Left renal pelvis (tissue), 4 donors: Measurements from ENCODE around the gene EFCAB8. TPM values are rescaled to one million over a fixed set of nuclear protein-coding genes. Genes with fewer than 3 reads are reported as not detected.

Source experiments
- polyA plus RNA-seq, 4 donors: library from polyadenylated mRNA; unstranded; fragments of 120-200 nt; gene quantifications; one replicate each; pipeline ENCODE4 v1.2.1, GENCODE V29; 2013; ENCODE audit not compliant: insufficient read length in 4 of 4

Gene EFCAB8
- polyA plus RNA-seq, 4 donors, result 0.20 to 0.29 (median 0.20) TPM; not detected in 1

Other genes with a start within 250 kb of the EFCAB8 start
- under 1 TPM; 0.11 to 0.50 (median 0.39) TPM for gene C20orf203, start 185.0 kb upstream of the EFCAB8 start, polyA plus RNA-seq
- 10 to 100 TPM; 46.3 to 75.1 (median 71.8) TPM for gene COMMD7, start 115.5 kb upstream of the EFCAB8 start, polyA plus RNA-seq
- gene DNMT3B, start 96.5 kb upstream of the EFCAB8 start, polyA plus RNA-seq, result 1 to 10 TPM; 3.8 to 8.7 (median 7.1) TPM
- gene MAPRE1, start 39.0 kb upstream of the EFCAB8 start, polyA plus RNA-seq, result 100 to 1,000 TPM in 2 of 4 donors, 10 to 100 TPM in 2; 88.4 to 137 (median 109) TPM
- not detected for gene SUN5, start 145.5 kb downstream of the EFCAB8 start, polyA plus RNA-seq
- gene BPIFB2, start 148.8 kb downstream of the EFCAB8 start, polyA plus RNA-seq, result not detected
- gene BPIFB6, start 172.7 kb downstream of the EFCAB8 start, polyA plus RNA-seq, result not detected
- gene BPIFB3, start 195.0 kb downstream of the EFCAB8 start, polyA plus RNA-seq, result not detected
- not detected for gene BPIFB4, start 220.7 kb downstream of the EFCAB8 start, polyA plus RNA-seq